ENCODE measurements around the gene RMDN3. TPM values are rescaled to one million over a fixed set of nuclear protein-coding genes. Genes with fewer than 3 reads are reported as not detected.

The RMDN3 gene
- total and polyA plus RNA-seq, 2 of the 13 experiments (the other 11 are each of a cell fraction or from before 2014, with no cell fraction given) = 16.8 to 19.5 TPM

DNA sequence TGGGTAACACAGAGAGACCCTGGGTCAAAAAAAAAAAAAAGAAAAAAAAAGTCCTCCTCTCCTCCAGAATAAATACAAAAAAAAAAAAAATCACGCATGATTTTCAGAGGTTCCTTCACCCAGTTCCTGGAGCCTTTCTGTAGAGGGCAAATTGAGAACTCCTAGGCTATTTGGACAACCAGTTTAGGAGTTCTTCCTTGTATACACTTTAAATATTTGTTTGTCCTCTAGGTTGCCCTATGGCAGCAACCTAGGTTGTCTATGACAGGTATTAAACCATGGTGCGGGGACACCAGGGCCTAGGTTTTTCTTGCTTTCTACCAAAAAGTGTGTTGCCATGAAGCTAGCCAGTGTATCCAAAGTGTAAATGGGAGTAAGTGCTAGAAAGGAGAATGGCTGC, 48.0 kb upstream of the RMDN3 start:
- in situ Hi-C loops (cut with HindIII; ENCODE audit: extremely low pct_ligation_motif_present, low pct_unique_long_range_greater_than_20kb) = no loop called here
- TF ChIP-seq NFKBIZ (CRISPR knock-in tag; IDR thresholded peaks at IDR 0.05) (no peak), TBX2 (CRISPR knock-in tag; IDR thresholded peaks at IDR 0.05; ENCODE audit: borderline replicate concordance) (no peak), AKAP8 (CRISPR knock-in tag; IDR thresholded peaks at IDR 0.05) (no peak), CC2D1A (CRISPR knock-in tag; IDR thresholded peaks at IDR 0.05) (no peak), SNAPC2 (CRISPR knock-in tag; IDR thresholded peaks at IDR 0.05) (no peak), HNRNPK (IDR thresholded peaks at IDR 0.05; ENCODE audit: low read depth, low read length, poor library complexity, severe bottlenecking) (no peak), ZSCAN22 (CRISPR knock-in tag; IDR thresholded peaks at IDR 0.05) (no peak), NFIC (IDR thresholded peaks at IDR 0.05; ENCODE audit: low read length) (no peak), JUNB (CRISPR knock-in tag; IDR thresholded peaks at IDR 0.05; ENCODE audit: borderline replicate concordance) (no peak), TEAD2 (CRISPR knock-in tag; IDR thresholded peaks at IDR 0.05) (no peak), KLF11 (CRISPR knock-in tag; IDR thresholded peaks at IDR 0.05) (no peak), NBN (conservative IDR thresholded peaks at IDR 0.05) (no peak), RARG (CRISPR knock-in tag; IDR thresholded peaks at IDR 0.05; ENCODE audit: low read depth) (no peak), ZNF382 (CRISPR knock-in tag; IDR thresholded peaks at IDR 0.05; ENCODE audit: borderline replicate concordance) (no peak), GATAD2A (CRISPR knock-in tag; IDR thresholded peaks at IDR 0.05) (no peak), ZNF34 (CRISPR knock-in tag; IDR thresholded peaks at IDR 0.05; ENCODE audit: borderline replicate concordance) (no peak)
- TF ChIP-seq, protein P1, sequence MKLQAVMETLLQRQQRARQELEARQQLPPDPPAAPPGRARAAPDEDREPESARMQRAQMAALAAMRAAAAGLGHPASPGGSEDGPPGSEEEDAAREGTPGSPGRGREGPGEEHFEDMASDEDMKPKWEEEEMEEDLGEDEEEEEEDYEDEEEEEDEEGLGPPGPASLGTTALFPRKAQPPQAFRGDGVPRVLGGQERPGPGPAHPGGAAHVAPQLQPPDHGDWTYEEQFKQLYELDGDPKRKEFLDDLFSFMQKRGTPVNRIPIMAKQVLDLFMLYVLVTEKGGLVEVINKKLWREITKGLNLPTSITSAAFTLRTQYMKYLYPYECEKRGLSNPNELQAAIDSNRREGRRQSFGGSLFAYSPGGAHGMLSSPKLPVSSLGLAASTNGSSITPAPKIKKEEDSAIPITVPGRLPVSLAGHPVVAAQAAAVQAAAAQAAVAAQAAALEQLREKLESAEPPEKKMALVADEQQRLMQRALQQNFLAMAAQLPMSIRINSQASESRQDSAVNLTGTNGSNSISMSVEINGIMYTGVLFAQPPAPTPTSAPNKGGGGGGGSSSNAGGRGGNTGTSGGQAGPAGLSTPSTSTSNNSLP (IDR thresholded peaks at IDR 0.05; ENCODE audit: low read depth, low read length) = no peak
- TF ChIP-seq, protein P2, sequence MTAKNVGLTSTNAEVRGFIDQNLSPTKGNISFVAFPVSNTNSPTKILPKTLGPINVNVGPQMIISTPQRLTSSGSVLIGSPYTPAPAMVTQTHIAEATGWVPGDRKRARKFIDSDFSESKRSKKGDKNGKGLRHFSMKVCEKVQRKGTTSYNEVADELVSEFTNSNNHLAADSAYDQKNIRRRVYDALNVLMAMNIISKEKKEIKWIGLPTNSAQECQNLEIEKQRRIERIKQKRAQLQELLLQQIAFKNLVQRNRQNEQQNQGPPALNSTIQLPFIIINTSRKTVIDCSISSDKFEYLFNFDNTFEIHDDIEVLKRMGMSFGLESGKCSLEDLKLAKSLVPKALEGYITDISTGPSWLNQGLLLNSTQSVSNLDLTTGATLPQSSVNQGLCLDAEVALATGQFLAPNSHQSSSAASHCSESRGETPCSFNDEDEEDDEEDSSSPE (CRISPR knock-in tag; IDR thresholded peaks at IDR 0.05) = no peak
- TF ChIP-seq, protein P3, sequence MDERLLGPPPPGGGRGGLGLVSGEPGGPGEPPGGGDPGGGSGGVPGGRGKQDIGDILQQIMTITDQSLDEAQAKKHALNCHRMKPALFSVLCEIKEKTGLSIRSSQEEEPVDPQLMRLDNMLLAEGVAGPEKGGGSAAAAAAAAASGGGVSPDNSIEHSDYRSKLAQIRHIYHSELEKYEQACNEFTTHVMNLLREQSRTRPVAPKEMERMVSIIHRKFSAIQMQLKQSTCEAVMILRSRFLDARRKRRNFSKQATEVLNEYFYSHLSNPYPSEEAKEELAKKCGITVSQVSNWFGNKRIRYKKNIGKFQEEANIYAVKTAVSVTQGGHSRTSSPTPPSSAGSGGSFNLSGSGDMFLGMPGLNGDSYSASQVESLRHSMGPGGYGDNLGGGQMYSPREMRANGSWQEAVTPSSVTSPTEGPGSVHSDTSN (CRISPR knock-in tag; IDR thresholded peaks at IDR 0.05) = no peak
- TF ChIP-seq, protein P4, sequence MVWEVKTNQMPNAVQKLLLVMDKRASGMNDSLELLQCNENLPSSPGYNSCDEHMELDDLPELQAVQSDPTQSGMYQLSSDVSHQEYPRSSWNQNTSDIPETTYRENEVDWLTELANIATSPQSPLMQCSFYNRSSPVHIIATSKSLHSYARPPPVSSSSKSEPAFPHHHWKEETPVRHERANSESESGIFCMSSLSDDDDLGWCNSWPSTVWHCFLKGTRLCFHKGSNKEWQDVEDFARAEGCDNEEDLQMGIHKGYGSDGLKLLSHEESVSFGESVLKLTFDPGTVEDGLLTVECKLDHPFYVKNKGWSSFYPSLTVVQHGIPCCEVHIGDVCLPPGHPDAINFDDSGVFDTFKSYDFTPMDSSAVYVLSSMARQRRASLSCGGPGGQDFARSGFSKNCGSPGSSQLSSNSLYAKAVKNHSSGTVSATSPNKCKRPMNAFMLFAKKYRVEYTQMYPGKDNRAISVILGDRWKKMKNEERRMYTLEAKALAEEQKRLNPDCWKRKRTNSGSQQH (CRISPR knock-in tag; IDR thresholded peaks at IDR 0.05; ENCODE audit: low read depth) = no peak
- BruUV-seq (replicated peaks) = TSS peak; percentile 31
- no peaks in the 10 kb centered on the region; a peak in 1 of 5 replicates for H3K27me3 ChIP-seq (ENCODE audit: control insufficient read depth in 1 of 2, insufficient read depth in 2 of 2, low read length in 2 of 2)
- peaks cover 20% of the 10 kb centered on the region for H3K79me2 ChIP-seq (ENCODE audit: insufficient read depth, low read length)
- ChIA-PET POLR2A (interaction anchor here (1.2 kb wide), 1 partner anchor 56 kb away, joined by 4 read pairs; no protein-coding TSS in a partner anchor), CTCF (ENCODE audit: low intra/inter-chr PET ratio, low total read pairs) (no interaction called here)
- FAIRE-seq (no peak), ATAC-seq (no peak), DNase-seq (ENCODE audit: low spot score) (no peak)
- 76% methylated on average over 2 of the region's 2 CpGs for WGBS (ENCODE audit: low lambda C conversion rate)
- intact Hi-C loops (cut with micrococcal nuclease; ENCODE audit: unreplicated experiment) = no loop called here
- no peaks in the 10 kb centered on the region for H3K36me3 ChIP-seq (replicated peaks in 1 of 2; ENCODE audit: control insufficient read depth in 1 of 2, insufficient read depth in 2 of 2, low read length in 2 of 2)
- H3K9ac ChIP-seq (ENCODE audit: insufficient read depth, low read depth, low read length) = no peak overlapping the region
- no peaks in the 10 kb centered on the region for H4K20me1 ChIP-seq (ENCODE audit: insufficient read depth, low read length)
- no peak overlapping the region for H2AFZ ChIP-seq (ENCODE audit: low read length)
- H3K4me2 ChIP-seq (ENCODE audit: low read depth, low read length) = no peak overlapping the region
- no peaks in the 10 kb centered on the region for H3K9me3 ChIP-seq (ENCODE audit: low read length)
- H3K4me1 ChIP-seq (ENCODE audit: insufficient read depth, low read length) = peaks cover 26% of the 10 kb centered on the region
- H3K27ac ChIP-seq (ENCODE audit: extremely low read length, insufficient read depth, low read length) = no peak overlapping the region
- H3K4me3 ChIP-seq (replicated peaks in 1 of 3; ENCODE audit: insufficient read depth in 1 of 3, low read depth in 2 of 3, low read length in 3 of 3) = no peak overlapping the region

All from HepG2 (cell line).